ENCODE results near the gene LMO1. TPM values are rescaled to one million over a fixed set of nuclear protein-coding genes. Genes with fewer than 3 reads are reported as not detected.

LMO1 gene
- total and polyA plus RNA-seq, 4 donors, result not detected

DNA sequence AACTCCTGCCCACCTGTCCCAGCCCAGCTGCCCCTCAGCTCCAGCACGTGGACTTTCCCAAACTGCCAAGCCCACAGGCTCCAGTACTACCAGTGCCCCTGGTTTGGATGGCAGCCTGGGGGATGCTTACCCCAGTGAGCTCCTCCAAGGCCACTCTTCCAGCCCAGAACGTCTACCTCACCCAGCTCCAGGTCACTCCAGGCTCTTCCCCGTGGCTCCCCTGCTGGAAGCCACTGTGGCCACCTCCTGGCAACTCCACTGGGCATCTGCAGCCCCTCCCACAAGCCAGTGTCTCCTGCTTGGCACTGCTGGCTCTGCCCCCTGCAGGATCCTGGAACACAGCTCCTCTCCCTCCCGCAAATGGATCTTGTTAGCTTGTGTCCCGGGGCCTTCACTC lies 29.3 kb downstream of the LMO1 start:
- H3K27ac ChIP-seq (ENCODE audit: low read depth in 1 of 2, low read length in 2 of 2), result no peak overlapping the region

More for the DNA sequence above, 29.3 kb downstream of the LMO1 start:
- no peak for DNase-seq (ENCODE audit: low spot score)
- no peak for TF ChIP-seq TAF1 (conservative IDR thresholded peaks at IDR 0.05)
- no peak for TF ChIP-seq GABPA (IDR thresholded peaks at IDR 0.05 in 1 of 2, conservative IDR thresholded peaks at IDR 0.05 in 1 of 2)
- no peak for TF ChIP-seq FOXA1 (IDR thresholded peaks at IDR 0.05)
- TF ChIP-seq, protein P1, sequence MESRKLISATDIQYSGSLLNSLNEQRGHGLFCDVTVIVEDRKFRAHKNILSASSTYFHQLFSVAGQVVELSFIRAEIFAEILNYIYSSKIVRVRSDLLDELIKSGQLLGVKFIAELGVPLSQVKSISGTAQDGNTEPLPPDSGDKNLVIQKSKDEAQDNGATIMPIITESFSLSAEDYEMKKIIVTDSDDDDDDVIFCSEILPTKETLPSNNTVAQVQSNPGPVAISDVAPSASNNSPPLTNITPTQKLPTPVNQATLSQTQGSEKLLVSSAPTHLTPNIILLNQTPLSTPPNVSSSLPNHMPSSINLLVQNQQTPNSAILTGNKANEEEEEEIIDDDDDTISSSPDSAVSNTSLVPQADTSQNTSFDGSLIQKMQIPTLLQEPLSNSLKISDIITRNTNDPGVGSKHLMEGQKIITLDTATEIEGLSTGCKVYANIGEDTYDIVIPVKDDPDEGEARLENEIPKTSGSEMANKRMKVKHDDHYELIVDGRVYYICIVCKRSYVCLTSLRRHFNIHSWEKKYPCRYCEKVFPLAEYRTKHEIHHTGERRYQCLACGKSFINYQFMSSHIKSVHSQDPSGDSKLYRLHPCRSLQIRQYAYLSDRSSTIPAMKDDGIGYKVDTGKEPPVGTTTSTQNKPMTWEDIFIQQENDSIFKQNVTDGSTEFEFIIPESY (IDR thresholded peaks at IDR 0.05), result no peak
- TF ChIP-seq JUND (IDR thresholded peaks at IDR 0.05), result no peak
- no peak for TF ChIP-seq FOXA2 (IDR thresholded peaks at IDR 0.05)
- no peak for TF ChIP-seq HNF4G (IDR thresholded peaks at IDR 0.05)
- no peak for TF ChIP-seq HNF4A (conservative IDR thresholded peaks at IDR 0.05)
- TF ChIP-seq, protein P2, sequence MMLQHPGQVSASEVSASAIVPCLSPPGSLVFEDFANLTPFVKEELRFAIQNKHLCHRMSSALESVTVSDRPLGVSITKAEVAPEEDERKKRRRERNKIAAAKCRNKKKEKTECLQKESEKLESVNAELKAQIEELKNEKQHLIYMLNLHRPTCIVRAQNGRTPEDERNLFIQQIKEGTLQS (IDR thresholded peaks at IDR 0.05), result no peak
- TF ChIP-seq, protein P3, sequence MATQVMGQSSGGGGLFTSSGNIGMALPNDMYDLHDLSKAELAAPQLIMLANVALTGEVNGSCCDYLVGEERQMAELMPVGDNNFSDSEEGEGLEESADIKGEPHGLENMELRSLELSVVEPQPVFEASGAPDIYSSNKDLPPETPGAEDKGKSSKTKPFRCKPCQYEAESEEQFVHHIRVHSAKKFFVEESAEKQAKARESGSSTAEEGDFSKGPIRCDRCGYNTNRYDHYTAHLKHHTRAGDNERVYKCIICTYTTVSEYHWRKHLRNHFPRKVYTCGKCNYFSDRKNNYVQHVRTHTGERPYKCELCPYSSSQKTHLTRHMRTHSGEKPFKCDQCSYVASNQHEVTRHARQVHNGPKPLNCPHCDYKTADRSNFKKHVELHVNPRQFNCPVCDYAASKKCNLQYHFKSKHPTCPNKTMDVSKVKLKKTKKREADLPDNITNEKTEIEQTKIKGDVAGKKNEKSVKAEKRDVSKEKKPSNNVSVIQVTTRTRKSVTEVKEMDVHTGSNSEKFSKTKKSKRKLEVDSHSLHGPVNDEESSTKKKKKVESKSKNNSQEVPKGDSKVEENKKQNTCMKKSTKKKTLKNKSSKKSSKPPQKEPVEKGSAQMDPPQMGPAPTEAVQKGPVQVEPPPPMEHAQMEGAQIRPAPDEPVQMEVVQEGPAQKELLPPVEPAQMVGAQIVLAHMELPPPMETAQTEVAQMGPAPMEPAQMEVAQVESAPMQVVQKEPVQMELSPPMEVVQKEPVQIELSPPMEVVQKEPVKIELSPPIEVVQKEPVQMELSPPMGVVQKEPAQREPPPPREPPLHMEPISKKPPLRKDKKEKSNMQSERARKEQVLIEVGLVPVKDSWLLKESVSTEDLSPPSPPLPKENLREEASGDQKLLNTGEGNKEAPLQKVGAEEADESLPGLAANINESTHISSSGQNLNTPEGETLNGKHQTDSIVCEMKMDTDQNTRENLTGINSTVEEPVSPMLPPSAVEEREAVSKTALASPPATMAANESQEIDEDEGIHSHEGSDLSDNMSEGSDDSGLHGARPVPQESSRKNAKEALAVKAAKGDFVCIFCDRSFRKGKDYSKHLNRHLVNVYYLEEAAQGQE (IDR thresholded peaks at IDR 0.05), result no peak
- TF ChIP-seq MAX (IDR thresholded peaks at IDR 0.05), result no peak
- no peak for TF ChIP-seq RXRA (IDR thresholded peaks at IDR 0.05)
- TF ChIP-seq YY1 (IDR thresholded peaks at IDR 0.05), result no peak
- no peak for TF ChIP-seq RAD21 (IDR thresholded peaks at IDR 0.05)
- TF ChIP-seq SP1 (IDR thresholded peaks at IDR 0.05), result no peak
- TF ChIP-seq NR2F2 (IDR thresholded peaks at IDR 0.05), result no peak
- TF ChIP-seq CTCF (IDR thresholded peaks at IDR 0.05; ENCODE audit: low read depth, low read length, missing input control), result no peak
- no peak overlapping the region for H3K9ac ChIP-seq (ENCODE audit: low read depth in 1 of 2, low read length in 2 of 2)
- H3K4me1 ChIP-seq (ENCODE audit: control insufficient read depth in 4 of 4, insufficient read depth in 4 of 4, low read length in 3 of 4), result no peaks in the 10 kb centered on the region
- H3K4me3 ChIP-seq (ENCODE audit: low read depth in 1 of 3, low read length in 3 of 3), result no peak overlapping the region
- H3K27me3 ChIP-seq (ENCODE audit: control insufficient read depth in 4 of 4, insufficient read depth in 4 of 4, low read length in 3 of 4), result no peaks in the 10 kb centered on the region
- WGBS, result 68% methylated on average over 5 of the region's 5 CpGs
- H3K9me3 ChIP-seq (ENCODE audit: control insufficient read depth in 4 of 4, low read length in 3 of 4), result no peaks in the 10 kb centered on the region
- H3K36me3 ChIP-seq (ENCODE audit: control insufficient read depth in 4 of 4, insufficient read depth in 3 of 4, low read depth in 1 of 4, low read length in 3 of 4), result no peaks in the 10 kb centered on the region
